SK-N-SH (cell line): ENCODE results near the gene UBAP2L. TPM values are rescaled to one million over a fixed set of nuclear protein-coding genes. Genes with fewer than 3 reads are reported as not detected.
A peak's percentile ranks its signal among the peaks of the same experiment; 100 is the strongest.

Source experiments
- CTCF ChIA-PET: fragments of 300-600, 350-600 bp; formaldehyde crosslinking; extraction: SDS; loops from one replicate; lab custom pipeline; 2021; lab: Yijun Ruan, JAX
- POLR2A ChIA-PET: fragments of 350-600 bp; sonication (Branson Sonifier 250); formaldehyde crosslinking; extraction: SDS; loops from one replicate; lab custom pipeline; 2020; ENCODE audit warnings: antibody characterized with exemption, inconsistent platforms; lab: Yijun Ruan, JAX
- DNase-seq: peaks from one replicate; pipeline ENCODE4 v3.0.0; 2012
- H2AFZ ChIP-seq: fragments of 200-600 bp; sonication (generic); 2 replicates; pipeline ENCODE4 v1.8.1; 2016; ENCODE audit warnings: antibody characterized with exemption, mild to moderate bottlenecking, low read depth
- H3F3A ChIP-seq: fragments of 200-600 bp; sonication (generic); replicated peaks from 2 replicates; pipeline ENCODE3; 2016; ENCODE audit warnings: antibody characterized with exemption, mild to moderate bottlenecking; ENCODE audit not compliant: insufficient read depth
- H3K27ac ChIP-seq, 2 experiments: fragments of 200-500 bp in 1 of 2; fragments of 200-600 bp in 1 of 2; sonication (Bioruptor generic) in 1 of 2; sonication (generic), shearing (Covaris generic) in 1 of 2; 2 replicates each; pipeline versions ENCODE4 v1.5.1 to v1.6.1; 2014 to 2016; ENCODE audit warnings: low read depth in 2 of 2, inconsistent platforms in 1 of 2, low read length in 1 of 2, mild to moderate bottlenecking in 1 of 2, mixed read lengths in 1 of 2
- H3K27me3 ChIP-seq: fragments of 200-600 bp; sonication (generic), shearing (Covaris generic); 2 replicates; pipeline ENCODE4 v1.6.1; 2016; ENCODE audit warnings: mixed run types; ENCODE audit not compliant: insufficient read depth
- H3K36me3 ChIP-seq, 2 experiments: fragments of 200-500 bp in 1 of 2; fragments of 200-600 bp in 1 of 2; sonication (Bioruptor generic) in 1 of 2; sonication (generic) in 1 of 2; replicated peaks in 1 of 2; 2 replicates each; pipeline versions ENCODE3 to v1.5.1; 2014 to 2016; ENCODE audit warnings: low read length in 1 of 2, mild to moderate bottlenecking in 1 of 2; ENCODE audit not compliant: insufficient read depth in 2 of 2, control insufficient read depth in 1 of 2
- H3K4me1 ChIP-seq, 2 experiments: fragments of 200-500 bp in 1 of 2; fragments of 200-600 bp in 1 of 2; sonication (Bioruptor generic) in 1 of 2; sonication (generic), shearing (Covaris generic) in 1 of 2; 2 replicates each; pipeline versions ENCODE4 v1.5.1 to v1.6.1; 2014 to 2016; ENCODE audit warnings: low read depth in 1 of 2, low read length in 1 of 2, mixed run types in 1 of 2; ENCODE audit not compliant: insufficient read depth in 2 of 2, control insufficient read depth in 1 of 2
- H3K4me2 ChIP-seq: fragments of 200-600 bp; sonication (generic), shearing (Covaris generic); 2 replicates; pipeline ENCODE4 v1.6.1; 2017; ENCODE audit warnings: mixed run types
- H3K4me3 ChIP-seq, 2 experiments: fragments of 200-500 bp in 1 of 2; fragments of 200-600 bp in 1 of 2; sonication (Bioruptor generic) in 1 of 2; sonication (generic), shearing (Covaris generic) in 1 of 2; 2 replicates each; pipeline versions ENCODE4 v1.5.1 to v1.8.1; 2014 to 2016; ENCODE audit warnings: low read depth in 2 of 2, inconsistent platforms in 1 of 2, low read length in 1 of 2, mild to moderate bottlenecking in 1 of 2, mixed read lengths in 1 of 2, moderate library complexity in 1 of 2
- H3K79me2 ChIP-seq: fragments of 200-600 bp; sonication (generic); 2 replicates; pipeline ENCODE4 v1.8.1; 2017; ENCODE audit warnings: mild to moderate bottlenecking; ENCODE audit not compliant: insufficient read depth
- H3K9ac ChIP-seq: fragments of 200-600 bp; sonication (generic); 2 replicates; pipeline ENCODE4 v1.6.1; 2017; ENCODE audit warnings: mixed run types
- H3K9me2 ChIP-seq: fragments of 200-600 bp; sonication (generic); 2 replicates; pipeline ENCODE4 v1.6.1; 2017; ENCODE audit warnings: mixed run types
- H3K9me3 ChIP-seq: fragments of 200-600 bp; sonication (generic); 2 replicates; pipeline ENCODE4 v1.6.1; 2017; ENCODE audit warnings: mixed run types, mild to moderate bottlenecking, moderate library complexity
- H4K20me1 ChIP-seq: fragments of 200-600 bp; sonication (generic); 2 replicates; pipeline ENCODE4 v1.6.1; 2017; ENCODE audit warnings: mild to moderate bottlenecking, mixed run types; ENCODE audit not compliant: insufficient read depth
- FOSL2 ChIP-seq: IDR thresholded peaks from 2 replicates; pipeline ENCODE4 v1.4.0; 2012; ENCODE audit warnings: low read depth, mild to moderate bottlenecking, moderate library complexity, borderline replicate concordance
- FOXJ3 ChIP-seq: sonication (generic); formaldehyde crosslinking; IDR thresholded peaks from 2 replicates; pipeline ENCODE4 v1.5.1; 2020; ENCODE audit warnings: mild to moderate bottlenecking, missing genetic modification reagents
- GATA2 ChIP-seq: sonication (generic); formaldehyde crosslinking; IDR thresholded peaks from 2 replicates; pipeline ENCODE4 v1.5.0; 2020; ENCODE audit warnings: mild to moderate bottlenecking, missing genetic modification reagents
- MEF2A ChIP-seq: IDR thresholded peaks from 2 replicates; pipeline ENCODE4 v1.4.0; 2012; ENCODE audit warnings: low read depth, borderline replicate concordance
- MXI1 ChIP-seq: IDR thresholded peaks from 2 replicates; pipeline ENCODE4 v1.6.1; 2012; ENCODE audit warnings: mild to moderate bottlenecking, low read depth, low read length, improper control_type of control experiment
- NRF1 ChIP-seq: IDR thresholded peaks from 2 replicates; pipeline ENCODE4 v1.6.1; 2012; ENCODE audit warnings: low read depth, mild to moderate bottlenecking, low read length
- RCOR1 ChIP-seq: fragments of 150-350 bp; IDR thresholded peaks from 2 replicates; pipeline ENCODE4 v1.6.1; 2017; ENCODE audit warnings: antibody characterized with exemption, low read length
- RFX5 ChIP-seq: IDR thresholded peaks from 2 replicates; pipeline ENCODE4 v1.6.1; 2012; ENCODE audit warnings: mild to moderate bottlenecking, improper control_type of control experiment, low read length
- SIN3A ChIP-seq: IDR thresholded peaks from 2 replicates; pipeline ENCODE4 v1.6.1; 2012; ENCODE audit warnings: low read depth, mild to moderate bottlenecking, low read length, moderate library complexity, borderline replicate concordance
- TCF12 ChIP-seq: IDR thresholded peaks from 2 replicates; pipeline ENCODE4 v1.4.0; 2012
- TEAD4 ChIP-seq: IDR thresholded peaks from 2 replicates; pipeline ENCODE4 v1.4.0; 2012; ENCODE audit warnings: mild to moderate bottlenecking, borderline replicate concordance; ENCODE audit not compliant: insufficient read depth
- WGBS: methylation state at CpG from one replicate; pipeline ENCODE4 v1.1.6; 2017; ENCODE audit warnings: low lambda C conversion rate; 5-methylcytosine and 5-hydroxymethylcytosine counted together
- polyA plus RNA-seq, 3 experiments: library from polyadenylated mRNA; depleted of rRNA; stranded (reverse); fragments of >200 nt; gene quantifications; 2 replicates each; pipeline ENCODE4 v1.2.3, GENCODE V29; 2012
- TF ChIP-seq, protein P1 (sequence below): IDR thresholded peaks from 2 replicates; pipeline ENCODE4; 2012
- TF ChIP-seq, protein P2 (sequence below): IDR thresholded peaks from 2 replicates; pipeline ENCODE4 v1.4.0; 2012; ENCODE audit warnings: low read depth, borderline replicate concordance

Gene UBAP2L
- polyA plus RNA-seq, 1 of the 3 experiments (the other 2 are of a cell fraction): 161 TPM

DNA sequence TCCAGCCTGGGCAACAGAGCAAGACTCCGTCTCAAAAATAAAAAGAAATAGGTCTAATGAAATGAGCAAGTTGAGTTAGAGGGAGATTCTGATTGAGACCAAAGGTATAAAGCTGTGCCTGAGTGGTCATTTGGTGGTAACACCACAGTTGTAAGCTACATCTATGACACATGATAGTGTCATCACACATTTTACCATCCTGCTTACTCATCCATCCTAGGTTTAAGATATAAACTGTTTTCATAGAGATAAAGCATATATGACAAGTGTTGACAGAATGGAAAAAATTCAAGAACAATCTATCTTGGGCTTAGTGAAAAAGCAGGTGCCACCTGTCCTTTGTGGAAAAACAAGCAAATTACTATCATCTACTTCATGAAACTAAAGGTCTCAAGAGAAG is 7.5 kb upstream of the UBAP2L start:
- TF ChIP-seq TCF12 (peak; percentile 44), FOXJ3 (CRISPR knock-in tag) (no peak), FOSL2 (peak; percentile 58; the same call in 1 of the 2 replicates)
- TF ChIP-seq, protein P1, sequence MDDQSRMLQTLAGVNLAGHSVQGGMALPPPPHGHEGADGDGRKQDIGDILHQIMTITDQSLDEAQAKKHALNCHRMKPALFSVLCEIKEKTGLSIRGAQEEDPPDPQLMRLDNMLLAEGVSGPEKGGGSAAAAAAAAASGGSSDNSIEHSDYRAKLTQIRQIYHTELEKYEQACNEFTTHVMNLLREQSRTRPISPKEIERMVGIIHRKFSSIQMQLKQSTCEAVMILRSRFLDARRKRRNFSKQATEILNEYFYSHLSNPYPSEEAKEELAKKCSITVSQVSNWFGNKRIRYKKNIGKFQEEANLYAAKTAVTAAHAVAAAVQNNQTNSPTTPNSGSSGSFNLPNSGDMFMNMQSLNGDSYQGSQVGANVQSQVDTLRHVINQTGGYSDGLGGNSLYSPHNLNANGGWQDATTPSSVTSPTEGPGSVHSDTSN: peak; percentile 60; the same call in 1 of the 2 replicates
- H3K4me1 ChIP-seq: peaks cover 0 to under 1% of the 10 kb centered on the region in 2 experiments; a peak in 2 of 4 replicates
- POLR2A ChIA-PET: no interaction called here
- H3K27ac ChIP-seq: no peak overlapping the region; a peak in 1 of 4 replicates
- H3K79me2 ChIP-seq: peaks cover 65% of the 10 kb centered on the region
- H4K20me1 ChIP-seq: peaks cover 8% of the 10 kb centered on the region; the same call in 1 of the 2 replicates
- peaks cover 32% of the 10 kb centered on the region for H3F3A ChIP-seq
- no peaks in the 10 kb centered on the region for H3K9me3 ChIP-seq
- CTCF ChIA-PET: interaction anchor here (6.3 kb wide), 1 partner anchor 15 kb away, joined by 31 read pairs; no protein-coding TSS in a partner anchor
- H2AFZ ChIP-seq: no peak overlapping the region
- no peak for DNase-seq
- no peak overlapping the region for H3K4me3 ChIP-seq
- no peaks in the 10 kb centered on the region for H3K9me2 ChIP-seq
- no peak overlapping the region for H3K4me2 ChIP-seq
- no peaks in the 10 kb centered on the region for H3K27me3 ChIP-seq
- WGBS: 87% methylated on average over 1 of the region's 1 CpG
- H3K36me3 ChIP-seq: peaks cover 38 to 69% of the 10 kb centered on the region in 2 experiments
- no peak overlapping the region for H3K9ac ChIP-seq

DNA sequence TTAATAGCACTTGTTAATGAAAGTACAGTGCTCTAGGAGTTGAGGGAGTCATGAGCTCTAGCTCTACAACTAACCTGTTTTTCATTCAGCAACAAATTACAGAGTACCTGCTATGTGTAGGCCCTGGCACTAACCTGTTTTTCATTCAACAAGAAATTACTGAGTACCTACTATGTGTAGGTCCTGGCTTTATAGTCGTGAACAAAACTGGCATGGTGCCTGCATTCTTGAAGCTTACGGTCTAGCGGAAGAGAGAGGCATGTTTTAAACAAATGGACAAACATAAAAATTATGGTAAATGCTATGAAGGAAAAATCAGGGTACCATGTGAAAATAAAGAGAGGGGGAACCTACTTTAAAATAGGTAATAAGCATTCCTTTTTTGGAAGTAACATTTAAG is 2.2 kb upstream of the UBAP2L start:
- H3K4me2 ChIP-seq: peak overlapping the region; percentile 88
- TF ChIP-seq RFX5 (no peak), NRF1 (no peak), MEF2A (no peak)
- H3K9me2 ChIP-seq: no peaks in the 10 kb centered on the region
- no peak overlapping the region for H2AFZ ChIP-seq
- CTCF ChIA-PET: interaction anchor here (1.0 to 2.4 kb wide), 7 partner anchors 19 to 127 kb away, joined by 3 to 11 read pairs (median 4); no protein-coding TSS in a partner anchor
- peaks cover 13 to 28% of the 10 kb centered on the region in 2 experiments for H3K4me1 ChIP-seq
- peaks cover 14% of the 10 kb centered on the region for H3F3A ChIP-seq
- H3K9ac ChIP-seq: no peak overlapping the region
- H4K20me1 ChIP-seq: peaks cover 19% of the 10 kb centered on the region
- peaks cover 93% of the 10 kb centered on the region for H3K79me2 ChIP-seq
- peaks cover 32 to 45% of the 10 kb centered on the region in 2 experiments for H3K36me3 ChIP-seq
- no peak for DNase-seq
- H3K27ac ChIP-seq: no peak overlapping the region
- no peaks in the 10 kb centered on the region for H3K27me3 ChIP-seq
- POLR2A ChIA-PET: interaction anchor here (1.0 kb wide), 2 partner anchors 228 kb away, joined by 3 to 6 read pairs; partner anchors contain the start of gene RPS27
- peak overlapping the region in 1 of 2 experiments; percentile 84; a peak in 3 of 4 replicates for H3K4me3 ChIP-seq
- 90% methylated on average over 3 of the region's 3 CpGs for WGBS
- H3K9me3 ChIP-seq: no peaks in the 10 kb centered on the region

DNA sequence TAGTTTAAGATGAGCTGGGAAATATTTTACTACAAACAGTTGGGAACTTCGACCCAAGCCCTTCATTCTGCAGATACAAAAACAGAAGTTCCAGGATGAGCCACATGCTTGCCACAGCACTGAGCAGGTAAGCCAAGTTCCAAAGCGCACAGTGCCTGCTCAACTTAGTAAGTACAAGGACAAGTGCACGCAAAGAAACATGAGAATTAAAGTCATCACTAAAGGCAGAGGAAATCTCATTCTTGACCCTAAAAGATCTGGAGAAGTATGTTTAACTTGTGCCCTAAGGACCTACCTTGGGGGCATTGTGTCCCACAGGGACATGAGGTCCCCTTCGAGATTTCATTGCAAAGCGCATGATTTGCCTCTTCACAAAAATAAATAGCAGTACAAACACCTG is 1.2 kb upstream of the UBAP2L start:
- H3K4me3 ChIP-seq: peak overlapping the region; percentile 84
- no peak for TF ChIP-seq SIN3A
- TF ChIP-seq, protein P2, sequence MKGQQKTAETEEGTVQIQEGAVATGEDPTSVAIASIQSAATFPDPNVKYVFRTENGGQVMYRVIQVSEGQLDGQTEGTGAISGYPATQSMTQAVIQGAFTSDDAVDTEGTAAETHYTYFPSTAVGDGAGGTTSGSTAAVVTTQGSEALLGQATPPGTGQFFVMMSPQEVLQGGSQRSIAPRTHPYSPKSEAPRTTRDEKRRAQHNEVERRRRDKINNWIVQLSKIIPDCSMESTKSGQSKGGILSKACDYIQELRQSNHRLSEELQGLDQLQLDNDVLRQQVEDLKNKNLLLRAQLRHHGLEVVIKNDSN: no peak
- TF ChIP-seq RCOR1: no peak
- no peak for TF ChIP-seq GATA2 (CRISPR knock-in tag)
- TF ChIP-seq TEAD4: no peak
- TF ChIP-seq MXI1: peak; percentile 9; the same call in 1 of the 2 replicates
- TF ChIP-seq, all 33 proteins: peak for 1
- H3K27ac ChIP-seq: peak overlapping the region; percentile 95 to 99
- no peaks in the 10 kb centered on the region for H3K9me3 ChIP-seq
- H3K36me3 ChIP-seq: peaks cover 32 to 42% of the 10 kb centered on the region in 2 experiments
- no peak for DNase-seq
- POLR2A ChIA-PET: interaction anchor here (1.3 kb wide), 1 partner anchor 14 kb away, joined by 3 read pairs; no protein-coding TSS in a partner anchor
- H3K27me3 ChIP-seq: no peaks in the 10 kb centered on the region
- H3K9ac ChIP-seq: peak overlapping the region; percentile 87
- peaks cover 4% of the 10 kb centered on the region for H3F3A ChIP-seq
- H3K79me2 ChIP-seq: peaks cover 94% of the 10 kb centered on the region
- peaks cover 21% of the 10 kb centered on the region for H4K20me1 ChIP-seq
- CTCF ChIA-PET: interaction anchor here (1.0 to 2.4 kb wide), 4 partner anchors 20 to 126 kb away, joined by 3 to 11 read pairs (median 3); no protein-coding TSS in a partner anchor
- no peaks in the 10 kb centered on the region for H3K9me2 ChIP-seq
- 6% methylated on average over 5 of the region's 5 CpGs for WGBS
- H3K4me1 ChIP-seq: peaks cover 15 to 30% of the 10 kb centered on the region in 2 experiments
- peak overlapping the region; percentile 88 for H3K4me2 ChIP-seq
- no peak overlapping the region; the same call in 1 of the 2 replicates for H2AFZ ChIP-seq
